ENCODE measurements around the gene CEP170B.

CEP170B gene

DNA sequence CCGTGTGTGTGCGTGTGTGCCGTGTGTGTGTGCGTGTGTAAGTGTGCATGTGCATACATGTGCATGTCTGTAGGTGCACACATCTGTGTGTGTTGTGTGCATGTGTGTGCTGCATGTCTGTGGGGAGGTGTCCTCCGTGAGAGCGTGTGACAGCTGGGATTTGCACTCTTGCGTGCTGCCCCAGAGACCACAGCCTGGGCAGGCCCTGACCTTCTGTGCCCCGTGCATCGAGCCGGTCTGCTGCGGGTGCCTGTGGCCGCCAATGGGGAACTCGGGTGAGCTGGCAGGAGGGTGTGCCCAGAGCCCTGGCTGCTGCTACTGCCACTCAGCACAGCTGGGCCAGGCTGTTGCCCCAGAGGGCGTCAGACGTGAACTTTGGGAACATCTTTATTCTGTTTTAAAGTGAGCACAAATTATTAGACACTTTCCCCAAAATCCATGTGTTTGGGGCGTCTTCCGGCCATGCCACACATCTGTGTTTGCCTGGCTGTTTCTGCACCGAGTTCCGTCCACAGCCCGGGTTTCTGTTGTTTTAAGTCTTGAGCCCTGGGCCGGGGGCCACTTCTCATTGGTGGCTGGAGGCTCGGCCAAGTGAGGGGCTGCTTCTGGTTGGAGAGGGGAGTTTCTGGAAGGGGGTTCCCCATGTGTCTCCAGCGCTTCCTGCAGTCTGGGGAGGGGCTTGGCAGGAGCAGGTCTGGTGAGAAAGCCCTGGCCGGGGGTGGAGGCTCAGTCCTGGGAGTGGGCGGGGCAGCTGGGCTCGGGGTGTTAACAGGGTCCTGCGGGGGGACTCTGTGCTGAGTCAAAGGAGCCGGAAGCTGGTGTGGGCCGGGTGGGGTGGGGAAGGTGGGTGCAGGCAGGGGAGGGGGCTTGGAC, 7.6 kb downstream of the CEP170B start:
- Mint-ChIP-seq H3K27me3 (ENCODE audit: low read depth, poor library complexity) (peaks cover 16% of the 10 kb centered on the region), H3K27ac (no peak overlapping the region), H3K9me3 (no peaks in the 10 kb centered on the region), H3K36me3 (ENCODE audit: low read depth) (no peaks in the 10 kb centered on the region), H3K4me3 (no peak overlapping the region), H3K4me1 (peaks cover 26% of the 10 kb centered on the region)
- peak; percentile 64 for DNase-seq
- TF ChIP-seq, protein P1, sequence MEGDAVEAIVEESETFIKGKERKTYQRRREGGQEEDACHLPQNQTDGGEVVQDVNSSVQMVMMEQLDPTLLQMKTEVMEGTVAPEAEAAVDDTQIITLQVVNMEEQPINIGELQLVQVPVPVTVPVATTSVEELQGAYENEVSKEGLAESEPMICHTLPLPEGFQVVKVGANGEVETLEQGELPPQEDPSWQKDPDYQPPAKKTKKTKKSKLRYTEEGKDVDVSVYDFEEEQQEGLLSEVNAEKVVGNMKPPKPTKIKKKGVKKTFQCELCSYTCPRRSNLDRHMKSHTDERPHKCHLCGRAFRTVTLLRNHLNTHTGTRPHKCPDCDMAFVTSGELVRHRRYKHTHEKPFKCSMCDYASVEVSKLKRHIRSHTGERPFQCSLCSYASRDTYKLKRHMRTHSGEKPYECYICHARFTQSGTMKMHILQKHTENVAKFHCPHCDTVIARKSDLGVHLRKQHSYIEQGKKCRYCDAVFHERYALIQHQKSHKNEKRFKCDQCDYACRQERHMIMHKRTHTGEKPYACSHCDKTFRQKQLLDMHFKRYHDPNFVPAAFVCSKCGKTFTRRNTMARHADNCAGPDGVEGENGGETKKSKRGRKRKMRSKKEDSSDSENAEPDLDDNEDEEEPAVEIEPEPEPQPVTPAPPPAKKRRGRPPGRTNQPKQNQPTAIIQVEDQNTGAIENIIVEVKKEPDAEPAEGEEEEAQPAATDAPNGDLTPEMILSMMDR (IDR thresholded peaks at IDR 0.05) = no peak

DNA sequence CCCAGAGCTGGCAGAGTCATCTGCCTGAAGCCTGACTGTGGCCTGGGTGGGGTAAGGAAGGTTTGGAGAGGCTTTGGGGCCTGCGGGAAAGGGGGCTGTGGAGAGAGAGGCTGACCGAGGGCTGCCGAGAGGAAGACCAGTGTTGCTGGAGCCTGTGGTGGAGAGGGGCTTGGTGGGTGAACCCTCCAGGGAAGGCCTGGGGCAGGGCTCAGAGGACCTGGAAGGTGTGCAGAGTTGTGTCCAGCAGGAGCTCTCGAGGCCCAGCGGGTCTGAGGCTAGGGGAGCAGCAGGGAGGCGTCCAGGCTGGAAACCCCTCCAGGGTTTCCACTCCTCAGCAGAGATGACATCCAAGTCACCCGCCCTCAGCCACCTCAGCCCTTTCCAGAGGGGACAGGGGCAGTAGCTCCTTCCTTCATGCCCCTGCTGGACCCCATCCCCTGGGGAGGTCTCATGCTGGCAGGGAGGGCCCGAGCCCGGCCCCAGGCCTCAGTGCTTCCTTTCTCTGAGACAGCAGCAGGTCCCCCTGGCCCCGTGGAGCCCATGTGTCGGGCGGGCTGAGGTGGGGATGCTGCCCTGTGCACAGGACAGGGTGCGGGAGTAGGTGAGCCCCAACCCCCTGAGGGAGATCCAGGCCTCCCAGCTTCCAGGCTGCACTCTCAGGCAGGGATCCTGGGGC, 8.4 kb downstream of the CEP170B start:
- Mint-ChIP-seq H3K27ac (no peak overlapping the region), H3K36me3 (ENCODE audit: low read depth) (no peaks in the 10 kb centered on the region), H3K9me3 (no peaks in the 10 kb centered on the region), H3K4me3 (no peak overlapping the region), H3K27me3 (ENCODE audit: low read depth, poor library complexity) (peaks cover 16% of the 10 kb centered on the region), H3K4me1 (peaks cover 26% of the 10 kb centered on the region)
- TF ChIP-seq, protein P1 (IDR thresholded peaks at IDR 0.05) = no peak
- DNase-seq = no peak

DNA sequence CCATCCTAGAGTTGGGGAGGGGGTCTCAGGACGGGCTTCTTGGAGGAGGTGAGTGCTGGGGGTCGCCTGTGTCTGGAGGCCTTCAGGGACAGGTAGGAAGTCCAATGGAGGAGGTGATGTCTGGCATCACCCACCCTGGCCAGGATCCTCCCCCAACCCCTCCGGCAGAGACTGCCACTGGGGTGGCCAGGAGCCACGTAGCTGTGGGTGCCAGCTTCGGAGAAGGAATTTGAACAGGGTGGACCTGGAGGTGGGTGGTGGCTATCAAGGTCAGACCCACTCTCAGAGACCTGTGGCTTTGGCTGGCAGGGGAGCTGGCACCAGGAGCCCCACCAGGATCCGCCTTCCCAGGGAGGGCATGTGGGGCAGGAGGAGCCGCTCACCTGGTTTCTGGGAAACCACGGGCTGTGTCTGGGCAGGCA, 9.1 kb downstream of the CEP170B start:
- H3K4me3 Mint-ChIP-seq = no peak overlapping the region
- H3K27me3 Mint-ChIP-seq (ENCODE audit: low read depth, poor library complexity) = peaks cover 19% of the 10 kb centered on the region
- no peak for DNase-seq
- no peaks in the 10 kb centered on the region for H3K36me3 Mint-ChIP-seq (ENCODE audit: low read depth)
- H3K4me1 Mint-ChIP-seq = peaks cover 29% of the 10 kb centered on the region
- no peak overlapping the region for H3K27ac Mint-ChIP-seq
- no peaks in the 10 kb centered on the region for H3K9me3 Mint-ChIP-seq
- TF ChIP-seq, protein P1 (IDR thresholded peaks at IDR 0.05) = no peak

DNA sequence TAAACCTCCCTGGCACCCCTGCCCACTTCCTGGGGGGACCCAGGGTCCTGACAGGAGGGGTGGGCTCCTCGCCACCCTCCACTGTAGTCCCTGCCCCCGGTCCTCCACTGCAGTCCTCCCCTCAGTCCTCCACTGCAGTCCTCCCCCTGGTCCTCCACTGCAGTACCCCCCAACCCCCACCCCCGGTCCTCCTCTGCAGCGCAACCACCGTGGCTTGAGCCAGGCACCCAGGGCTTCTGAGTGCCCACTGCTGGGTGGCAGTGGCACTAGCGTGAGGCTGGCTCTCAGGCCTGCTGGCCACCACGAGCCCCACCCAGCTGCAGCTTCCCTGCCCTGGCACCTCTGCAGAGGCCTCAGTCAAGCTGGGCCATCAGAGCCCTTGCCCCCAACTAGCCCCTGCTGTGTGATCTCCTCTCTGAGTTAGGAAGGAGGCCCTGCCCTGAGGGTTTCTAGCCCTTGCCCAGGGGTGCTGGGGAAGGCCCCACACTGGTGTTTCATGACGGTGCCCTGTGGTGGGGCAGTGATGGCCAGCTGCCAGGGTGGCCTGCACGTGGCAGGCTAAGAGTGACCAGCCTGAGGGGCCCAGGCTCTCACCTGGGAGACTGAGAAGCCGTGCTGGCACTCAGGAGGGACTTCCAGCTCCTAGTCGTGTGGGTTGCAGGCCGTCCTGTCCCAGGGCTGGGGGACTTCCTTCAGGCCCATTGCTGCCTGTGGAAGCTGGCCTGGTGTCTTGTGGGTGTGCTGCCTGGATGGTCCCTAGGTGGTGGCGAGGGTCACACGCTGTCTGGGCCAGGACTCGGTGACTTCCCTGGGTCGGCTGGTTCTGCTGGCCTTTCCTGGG, 9.7 kb downstream of the CEP170B start:
- H3K4me1 Mint-ChIP-seq = peaks cover 30% of the 10 kb centered on the region
- H3K9me3 Mint-ChIP-seq = no peaks in the 10 kb centered on the region
- peaks cover 19% of the 10 kb centered on the region for H3K27me3 Mint-ChIP-seq (ENCODE audit: low read depth, poor library complexity)
- no peak overlapping the region for H3K4me3 Mint-ChIP-seq
- H3K36me3 Mint-ChIP-seq (ENCODE audit: low read depth) = no peaks in the 10 kb centered on the region
- DNase-seq = peak; percentile 1
- no peak overlapping the region for H3K27ac Mint-ChIP-seq
- TF ChIP-seq, protein P1 (IDR thresholded peaks at IDR 0.05) = no peak

DNA sequence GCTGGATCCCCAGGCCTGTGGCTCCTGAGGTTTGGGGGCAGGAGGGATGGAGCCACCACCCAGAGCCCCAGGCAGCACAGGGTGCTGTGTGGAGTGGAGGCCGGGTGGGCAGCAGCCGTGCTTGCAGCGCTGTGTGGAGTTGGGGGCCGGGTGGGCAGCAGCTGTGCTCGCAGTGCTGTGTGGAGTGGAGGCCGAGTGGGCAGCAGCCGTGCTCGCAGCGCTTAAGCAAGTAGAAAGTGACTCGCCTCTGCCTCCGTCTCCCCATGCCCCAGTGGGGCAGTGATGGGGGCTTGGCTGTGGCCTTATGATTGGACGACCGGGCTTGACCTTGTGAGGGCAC, 10.3 kb downstream of the CEP170B start:
- no peak overlapping the region for H3K4me3 Mint-ChIP-seq
- no peaks in the 10 kb centered on the region for H3K9me3 Mint-ChIP-seq
- no peak overlapping the region for H3K27ac Mint-ChIP-seq
- peaks cover 30% of the 10 kb centered on the region for H3K4me1 Mint-ChIP-seq
- H3K27me3 Mint-ChIP-seq (ENCODE audit: low read depth, poor library complexity) = peaks cover 18% of the 10 kb centered on the region
- no peak for DNase-seq
- H3K36me3 Mint-ChIP-seq (ENCODE audit: low read depth) = no peaks in the 10 kb centered on the region
- TF ChIP-seq, protein P1 (IDR thresholded peaks at IDR 0.05) = no peak

Measured in nephron progenitor cell (in vitro differentiated cells).